GM23338 (cell line): ENCODE measurements around the gene PDE4D. TPM values are rescaled to one million over a fixed set of nuclear protein-coding genes. Genes with fewer than 3 reads are reported as not detected.

Experiments
- ATAC-seq: fragments of 200-7000 bp; cut with Tn5 transposase; 3 replicates; pipeline ENCODE4 v1.9.1; 2020
- DNase-seq: peaks from one replicate; pipeline ENCODE4 v3.0.0-alpha.2; 2015; ENCODE audit warnings: low spot score
- H2AFZ ChIP-seq: fragments of 200-600 bp; sonication (generic); 2 replicates; pipeline ENCODE4 v1.8.0; 2016; ENCODE audit warnings: antibody characterized with exemption, mild to moderate bottlenecking, moderate library complexity
- H3F3A ChIP-seq: fragments of 200-600 bp; sonication (generic); replicated peaks from 2 replicates; pipeline ENCODE4 v1.8.0; 2017; ENCODE audit warnings: antibody characterized with exemption, mixed run types, low read depth
- H3K27ac ChIP-seq: fragments of 200-600 bp; sonication (generic); 2 replicates; pipeline ENCODE4 v1.6.1; 2016; ENCODE audit warnings: low read depth
- H3K27me3 ChIP-seq: fragments of 200-600 bp; sonication (generic); 2 replicates; pipeline ENCODE4 v1.8.0; 2016; ENCODE audit warnings: mild to moderate bottlenecking, mixed run types, moderate library complexity; ENCODE audit not compliant: insufficient read depth
- H3K36me3 ChIP-seq: fragments of 200-600 bp; sonication (generic); 2 replicates; pipeline ENCODE4 v1.8.0; 2016; ENCODE audit warnings: mild to moderate bottlenecking; ENCODE audit not compliant: insufficient read depth
- H3K4me1 ChIP-seq: fragments of 200-600 bp; sonication (generic); 2 replicates; pipeline ENCODE4 v1.8.0; 2016; ENCODE audit warnings: mild to moderate bottlenecking, moderate library complexity; ENCODE audit not compliant: insufficient read depth
- H3K4me2 ChIP-seq: fragments of 200-600 bp; sonication (generic); 2 replicates; pipeline ENCODE4 v1.7.1; 2017; ENCODE audit warnings: mixed run types
- H3K4me3 ChIP-seq: fragments of 200-600 bp; sonication (generic); 2 replicates; pipeline ENCODE4 v1.6.1; 2016; ENCODE audit warnings: mixed run types
- H3K79me2 ChIP-seq: fragments of 200-600 bp; sonication (generic); replicated peaks from 2 replicates; pipeline ENCODE4 v1.8.0; 2017; ENCODE audit warnings: mild to moderate bottlenecking; ENCODE audit not compliant: insufficient read depth
- H3K9me2 ChIP-seq: fragments of 200-600 bp; sonication (generic); 2 replicates; pipeline ENCODE4 v1.8.0; 2017; ENCODE audit not compliant: insufficient read depth
- H4K20me1 ChIP-seq: fragments of 200-600 bp; sonication (generic); replicated peaks from 2 replicates; pipeline ENCODE4 v1.8.0; 2017; ENCODE audit warnings: mild to moderate bottlenecking; ENCODE audit not compliant: insufficient read depth
- H3K27ac Mint-ChIP-seq: 2 replicates; pipeline ENCODE4 v1.8.0; 2020; ENCODE audit warnings: inconsistent platforms, mild to moderate bottlenecking, moderate library complexity, mixed read lengths
- H3K27me3 Mint-ChIP-seq: 3 replicates; pipeline ENCODE4 v1.8.0; 2022; ENCODE audit warnings: low read depth, mild to moderate bottlenecking, moderate library complexity, mixed read lengths, inconsistent platforms; ENCODE audit not compliant: insufficient read depth, poor library complexity
- H3K36me3 Mint-ChIP-seq: 3 replicates; pipeline ENCODE4 v1.8.0; 2021; ENCODE audit warnings: low read depth, mild to moderate bottlenecking, inconsistent platforms, moderate library complexity, mixed read lengths
- H3K4me1 Mint-ChIP-seq: 3 replicates; pipeline ENCODE4 v1.8.0; 2020; ENCODE audit warnings: mild to moderate bottlenecking, inconsistent platforms, mixed read lengths
- H3K4me3 Mint-ChIP-seq: 3 replicates; pipeline ENCODE4 v1.8.0; 2021; ENCODE audit warnings: moderate library complexity, mild to moderate bottlenecking, inconsistent platforms, mixed read lengths
- H3K9me3 Mint-ChIP-seq: 3 replicates; pipeline ENCODE4 v1.8.0; 2020; ENCODE audit warnings: moderate library complexity, mild to moderate bottlenecking, inconsistent platforms, mixed read lengths
- CREB1 ChIP-seq: fragments of 250-450 bp; sonication (Bioruptor Pico); IDR thresholded peaks from 2 replicates; pipeline ENCODE4 v1.5.0; 2020; ENCODE audit warnings: low read depth, mild to moderate bottlenecking, moderate library complexity
- CTCF ChIP-seq, 2 experiments: fragments of 200-600 bp in 1 of 2; sonication (generic) in 1 of 2; conservative IDR thresholded peaks; 2 replicates each; pipeline versions ENCODE4 v1.5.1 to v1.6.1; 2016 to 2017; ENCODE audit warnings: antibody characterized with exemption in 2 of 2, low read depth in 2 of 2, mild to moderate bottlenecking in 2 of 2, moderate library complexity in 1 of 2
- ETS1 ChIP-seq: IDR thresholded peaks from 2 replicates; pipeline ENCODE4 v1.6.1; 2016; ENCODE audit warnings: antibody characterized with exemption
- EZH2 ChIP-seq: fragments of 200-600 bp; sonication (generic); IDR thresholded peaks from one replicate; pipeline ENCODE4 v1.8.0; 2017; ENCODE audit warnings: antibody characterized with exemption, mild to moderate bottlenecking, low read depth; ENCODE audit not compliant: unreplicated experiment
- EZH2phosphoT487 ChIP-seq: fragments of 200-600 bp; sonication (generic); IDR thresholded peaks from one replicate; pipeline ENCODE4 v1.8.1; 2018; ENCODE audit warnings: antibody characterized with exemption; ENCODE audit not compliant: unreplicated experiment
- JUNB ChIP-seq: IDR thresholded peaks from one replicate; pipeline ENCODE4 v1.6.1; 2016; ENCODE audit warnings: antibody characterized with exemption; ENCODE audit not compliant: unreplicated experiment
- NANOG ChIP-seq: IDR thresholded peaks from 2 replicates; pipeline ENCODE4 v1.6.1; 2016; ENCODE audit warnings: antibody characterized with exemption, borderline replicate concordance
- POLR2AphosphoS5 ChIP-seq: IDR thresholded peaks from 2 replicates; pipeline ENCODE4 v1.6.1; 2016; ENCODE audit warnings: antibody characterized with exemption, low read depth
- REST ChIP-seq: IDR thresholded peaks from one replicate; pipeline ENCODE4 v1.6.1; 2018; ENCODE audit warnings: antibody characterized with exemption; ENCODE audit not compliant: unreplicated experiment
- STAT1 ChIP-seq: IDR thresholded peaks from one replicate; pipeline ENCODE4 v1.6.1; 2016; ENCODE audit warnings: antibody characterized with exemption; ENCODE audit not compliant: unreplicated experiment
- ZNF114 ChIP-seq: fragments of 250-450 bp; sonication (Bioruptor Pico); IDR thresholded peaks from 2 replicates; pipeline ENCODE4 v1.5.0; 2020; ENCODE audit warnings: mild to moderate bottlenecking, moderate library complexity
- ZNF331 ChIP-seq: fragments of 250-450 bp; sonication (Bioruptor Pico); IDR thresholded peaks from 2 replicates; pipeline ENCODE4 v1.5.0; 2020; ENCODE audit warnings: low read depth, mild to moderate bottlenecking, moderate library complexity
- polyA plus RNA-seq: library from polyadenylated mRNA; unstranded; fragments of >200 nt; fragmentation: Nextera tagmentation; extraction: Ambion mirVana; gene quantifications from 2 replicates; pipeline ENCODE4 v1.2.1, GENCODE V29; 2016
- total RNA-seq: library from RNA; depleted of rRNA; stranded (reverse); fragments of >200 nt; shearing (Covaris generic); gene quantifications from 2 replicates; pipeline ENCODE4 v1.2.3, GENCODE V29; 2014

Gene PDE4D
- total and polyA plus RNA-seq, 2 experiments from 2014 or later, result 2.1 to 4.7 TPM

GRCh38 chr5:59164041-59164830 lies 729.3 kb downstream of the PDE4D start:
- Histone ChIP-seq H3K79me2 (no peaks in the 10 kb centered on the region), H3K36me3 (no peaks in the 10 kb centered on the region), H4K20me1 (no peaks in the 10 kb centered on the region), H3K4me2 (no peak overlapping the region), H3K4me3 (no peak overlapping the region), H3K27me3 (no peaks in the 10 kb centered on the region), H3K9me2 (no peaks in the 10 kb centered on the region), H3K27ac (no peak overlapping the region), H3K4me1 (peaks cover 7% of the 10 kb centered on the region), H3F3A (no peaks in the 10 kb centered on the region), H2AFZ (no peak overlapping the region)
- no peak for TF ChIP-seq ZNF114 (CRISPR knock-in tag)
- no peak for TF ChIP-seq NANOG
- TF ChIP-seq ETS1, result no peak
- TF ChIP-seq CREB1 (CRISPR knock-in tag), result no peak
- TF ChIP-seq EZH2phosphoT487, result no peak
- no peak for TF ChIP-seq ZNF331 (CRISPR knock-in tag)
- Mint-ChIP-seq H3K4me3 (no peak overlapping the region), H3K9me3 (no peaks in the 10 kb centered on the region), H3K27ac (no peak overlapping the region), H3K4me1 (no peaks in the 10 kb centered on the region), H3K27me3 (peaks cover 1% of the 10 kb centered on the region), H3K36me3 (no peaks in the 10 kb centered on the region)
- ATAC-seq (no peak), DNase-seq (no peak)

- Mint-ChIP-seq H3K4me3 (no peak overlapping the region), H3K36me3 (no peaks in the 10 kb centered on the region), H3K27me3 (peaks cover 3% of the 10 kb centered on the region), H3K27ac (no peak overlapping the region), H3K9me3 (no peaks in the 10 kb centered on the region), H3K4me1 (peaks cover 2% of the 10 kb centered on the region; the same call in 1 of the 3 replicates)
- no peak for ATAC-seq
- Histone ChIP-seq H2AFZ (peak overlapping the region; percentile 53; the same call in 1 of the 2 replicates), H3K9me2 (no peaks in the 10 kb centered on the region), H3K4me1 (no peaks in the 10 kb centered on the region; the same call in 1 of the 2 replicates), H3F3A (no peaks in the 10 kb centered on the region), H3K27me3 (peaks cover 6% of the 10 kb centered on the region; the same call in 1 of the 2 replicates), H4K20me1 (no peaks in the 10 kb centered on the region), H3K36me3 (no peaks in the 10 kb centered on the region), H3K4me2 (no peak overlapping the region), H3K27ac (no peak overlapping the region), H3K79me2 (no peaks in the 10 kb centered on the region), H3K4me3 (no peak overlapping the region)
- no peak for DNase-seq
- no peak for TF ChIP-seq NANOG
- TF ChIP-seq STAT1, result no peak
- no peak for TF ChIP-seq EZH2phosphoT487
- TF ChIP-seq CTCF (conservative IDR thresholded peaks at IDR 0.05; ENCODE audit: low read depth in 2 of 2), result no peak
- no peak for TF ChIP-seq EZH2
- TF ChIP-seq ZNF114 (CRISPR knock-in tag), result no peak
- no peak for TF ChIP-seq REST
- no peak for TF ChIP-seq POLR2AphosphoS5
- TF ChIP-seq ZNF331 (CRISPR knock-in tag), result no peak
- no peak for TF ChIP-seq CREB1 (CRISPR knock-in tag)
- no peak for TF ChIP-seq JUNB
- no peak for TF ChIP-seq ETS1
Observed at GRCh38 chr5:59161221-59162105, 732.1 kb downstream of the PDE4D start.
